Endothelial cell of umbilical vein (primary cell): ENCODE measurements around the gene ME3. TPM values are rescaled to one million over a fixed set of nuclear protein-coding genes. Genes with fewer than 3 reads are reported as not detected.

Source experiments
- BruUV-seq: library from RNA; stranded (reverse); fragments of 400-500 nt; replicated peaks from 2 replicates; lab custom pipeline; 2021; lab: Mats Ljungman, UMichigan
- CTCF ChIA-PET: fragments of 300-600, 350-600 bp; sonication (Branson Sonifier 250); formaldehyde crosslinking; loops from one replicate; lab custom pipeline; 2021; ENCODE audit warnings: antibody characterized with exemption, inconsistent platforms; lab: Charles Lee
- POLR2A ChIA-PET: fragments of 300-600, 350-600 bp; sonication (Branson Sonifier 250); formaldehyde crosslinking; loops from one replicate; lab custom pipeline; 2021; ENCODE audit warnings: antibody characterized with exemption, inconsistent platforms; lab: Charles Lee
- DNase-seq: peaks from one replicate; pipeline ENCODE4 v3.0.0-alpha.2; 2011; ENCODE audit warnings: low read depth, low spot score
- FAIRE-seq: peaks from 2 replicates; lab custom pipeline; 2011; peaks lifted over from hg19 to GRCh38; lab: Jason Lieb, UNC
- H2AFZ ChIP-seq: 2 replicates; pipeline ENCODE4 v1.6.0; 2012; ENCODE audit warnings: low read depth, low read length, control low read depth, inconsistent platforms
- H3K27ac ChIP-seq: 2 replicates; pipeline ENCODE4 v1.5.1; 2011; ENCODE audit warnings: low read depth, mild to moderate bottlenecking, control low read depth, low read length, moderate library complexity; ENCODE audit not compliant: insufficient read depth
- H3K27me3 ChIP-seq, 2 experiments: 2 replicates each; pipeline versions ENCODE4 v1.6.0 to v1.6.1; 2011; ENCODE audit warnings: low read length in 2 of 2, mixed read lengths in 1 of 2; ENCODE audit not compliant: control insufficient read depth in 2 of 2, insufficient read depth in 2 of 2
- H3K36me3 ChIP-seq, 2 experiments: 2 replicates in 1 of 2; 3 replicates in 1 of 2; pipeline ENCODE4 v1.5.1; 2011; ENCODE audit warnings: low read length in 2 of 2, mild to moderate bottlenecking in 1 of 2, moderate library complexity in 1 of 2; ENCODE audit not compliant: control insufficient read depth in 2 of 2, insufficient read depth in 2 of 2; ENCODE audit errors: extremely low read depth in 1 of 2
- H3K4me1 ChIP-seq: 3 replicates; pipeline ENCODE4 v1.5.1; 2011; ENCODE audit warnings: mild to moderate bottlenecking, low read length; ENCODE audit not compliant: control insufficient read depth, insufficient read depth; ENCODE audit errors: extremely low read depth
- H3K4me2 ChIP-seq: 2 replicates; pipeline ENCODE4 v1.6.1; 2011; ENCODE audit warnings: low read length, control low read depth, mixed read lengths; ENCODE audit not compliant: insufficient read depth
- H3K4me3 ChIP-seq, 3 experiments: fragments of 200-600 bp in 1 of 3; sonication (generic), shearing (Covaris generic) in 1 of 3; replicated peaks in 1 of 3; 2 replicates each; pipeline ENCODE4 v1.5.1; 2011 to 2016; ENCODE audit warnings: control low read depth in 3 of 3, low read length in 3 of 3, mild to moderate bottlenecking in 2 of 3, inconsistent platforms in 1 of 3, low read depth in 1 of 3, moderate library complexity in 1 of 3; ENCODE audit not compliant: insufficient read depth in 1 of 3
- H3K79me2 ChIP-seq: 2 replicates; pipeline ENCODE4 v1.6.0; 2012; ENCODE audit warnings: low read length, inconsistent platforms; ENCODE audit not compliant: control insufficient read depth, insufficient read depth
- H3K9ac ChIP-seq: replicated peaks from 2 replicates; pipeline ENCODE3; 2011; ENCODE audit warnings: low read length, control low read depth; ENCODE audit not compliant: insufficient read depth; ENCODE audit errors: extremely low read depth
- H3K9me1 ChIP-seq: replicated peaks from 3 replicates; pipeline ENCODE4 v1.6.0; 2011; ENCODE audit warnings: mild to moderate bottlenecking, low read length; ENCODE audit not compliant: control insufficient read depth, insufficient read depth; ENCODE audit errors: extremely low read depth
- H3K9me3 ChIP-seq: replicated peaks from 2 replicates; pipeline ENCODE4 v1.5.1; 2012; ENCODE audit warnings: low read length, inconsistent platforms; ENCODE audit not compliant: control insufficient read depth, insufficient read depth
- H4K20me1 ChIP-seq: replicated peaks from 2 replicates; pipeline ENCODE3; 2011; ENCODE audit warnings: mild to moderate bottlenecking, low read length; ENCODE audit not compliant: control insufficient read depth, insufficient read depth; ENCODE audit errors: extremely low read depth
- EZH2 ChIP-seq: IDR thresholded peaks from 2 replicates; pipeline ENCODE4 v1.6.1; 2012; ENCODE audit warnings: borderline replicate concordance, low read depth, mild to moderate bottlenecking, moderate library complexity, low read length, inconsistent platforms; ENCODE audit not compliant: severe bottlenecking
- FOS ChIP-seq: IDR thresholded peaks from 2 replicates; pipeline ENCODE4 v1.6.1; 2011; ENCODE audit warnings: mild to moderate bottlenecking, low read length, moderate library complexity, borderline replicate concordance; ENCODE audit not compliant: insufficient read depth
- GATA2 ChIP-seq: IDR thresholded peaks from 2 replicates; pipeline ENCODE4 v1.7.0; 2011; ENCODE audit warnings: low read depth, mild to moderate bottlenecking, moderate library complexity, mixed read lengths, low read length; ENCODE audit not compliant: insufficient read length, insufficient read depth
- JUN ChIP-seq: IDR thresholded peaks from 2 replicates; pipeline ENCODE4 v1.6.1; 2011; ENCODE audit warnings: borderline replicate concordance, low read depth; ENCODE audit not compliant: insufficient read length, insufficient read depth
- MAX ChIP-seq: IDR thresholded peaks from 2 replicates; pipeline ENCODE4 v1.6.1; 2011; ENCODE audit not compliant: insufficient read depth, insufficient read length
- MYC ChIP-seq: IDR thresholded peaks from one replicate; pipeline ENCODE4 v1.6.1; 2011; ENCODE audit warnings: mild to moderate bottlenecking, low read depth, low read length
- POLR2A ChIP-seq: IDR thresholded peaks from 2 replicates; pipeline ENCODE4 v1.6.1; 2012; ENCODE audit warnings: low read depth, mild to moderate bottlenecking, control low read depth, low read length
- POLR2AphosphoS5 ChIP-seq: IDR thresholded peaks from 2 replicates; pipeline ENCODE4 v1.6.1; 2012; ENCODE audit warnings: low read depth, mild to moderate bottlenecking, control low read depth, low read length, moderate library complexity; ENCODE audit not compliant: insufficient read depth
- dilution Hi-C: fragments of 300-500 bp; cut with MboI; formaldehyde crosslinking; loops from one replicate; pipeline ENCODE4 v1.15.0; 2019; ENCODE audit warnings: low sequenced_read_pairs; ENCODE audit not compliant: extremely low pct_ligation_motif_present
- intact Hi-C: fragments of 100-400 bp; cut with micrococcal nuclease; formaldehyde crosslinking; loops from one replicate; pipeline ENCODE4 v1.10.0; 2022
- polyA plus RNA-seq, 4 experiments: library from polyadenylated mRNA; depleted of rRNA in 3 of 4; stranded (reverse) in 3 of 4; unstranded in 1 of 4; fragments of >200 nt; gene quantifications; 2 replicates each; pipeline versions ENCODE4 v1.2.1 to v1.2.3, GENCODE V29; 2011 to 2012; ENCODE audit warnings: missing spikeins in 1 of 4
- total RNA-seq: library from RNA; stranded (reverse); gene quantifications from 2 replicates; pipeline ENCODE4 v1.2.3, GENCODE V29; 2021
- TF ChIP-seq, protein P1 (sequence below), 2 donors: IDR thresholded peaks; 1 replicate in 1 of 2; 2 replicates in 1 of 2; pipeline ENCODE4 v1.5.1; 2011; ENCODE audit warnings: low read length in 2 of 2, mild to moderate bottlenecking in 2 of 2, moderate library complexity in 2 of 2, control low read depth in 1 of 2, inconsistent platforms in 1 of 2, low read depth in 1 of 2; ENCODE audit not compliant: insufficient read depth in 1 of 2; ENCODE audit errors: extremely low read depth in 1 of 2

ME3 gene
- total and polyA plus RNA-seq, 2 donors (not counting 3 experiments of a cell fraction or from before 2014, with no cell fraction given), result 26.9 to 30.4 TPM

- Histone ChIP-seq H3K4me1 (no peaks in the 10 kb centered on the region), H3K79me2 (no peaks in the 10 kb centered on the region), H3K9me1 (no peaks in the 10 kb centered on the region), H2AFZ (no peak overlapping the region), H3K9ac (no peak overlapping the region), H4K20me1 (no peaks in the 10 kb centered on the region), H3K4me2 (no peak overlapping the region), H3K4me3 (no peak overlapping the region), H3K27ac (no peak overlapping the region), H3K27me3 (no peaks in the 10 kb centered on the region), H3K9me3 (no peaks in the 10 kb centered on the region), H3K36me3 (no peaks in the 10 kb centered on the region)
- FAIRE-seq (no peak), DNase-seq (no peak)
- dilution Hi-C loops, result no loop called here
- ChIA-PET CTCF (interaction anchor here (0.9 to 1.9 kb wide), 5 partner anchors 9 to 160 kb away, joined by 3 to 17 read pairs (median 6); no protein-coding TSS in a partner anchor), POLR2A (no interaction called here)
- TF ChIP-seq GATA2, result no peak
- TF ChIP-seq POLR2A, result no peak
- TF ChIP-seq JUN, result no peak
- no peak for TF ChIP-seq MYC
- TF ChIP-seq POLR2AphosphoS5, result no peak
- no peak for TF ChIP-seq EZH2
- TF ChIP-seq MAX, result no peak
- TF ChIP-seq, protein P1, sequence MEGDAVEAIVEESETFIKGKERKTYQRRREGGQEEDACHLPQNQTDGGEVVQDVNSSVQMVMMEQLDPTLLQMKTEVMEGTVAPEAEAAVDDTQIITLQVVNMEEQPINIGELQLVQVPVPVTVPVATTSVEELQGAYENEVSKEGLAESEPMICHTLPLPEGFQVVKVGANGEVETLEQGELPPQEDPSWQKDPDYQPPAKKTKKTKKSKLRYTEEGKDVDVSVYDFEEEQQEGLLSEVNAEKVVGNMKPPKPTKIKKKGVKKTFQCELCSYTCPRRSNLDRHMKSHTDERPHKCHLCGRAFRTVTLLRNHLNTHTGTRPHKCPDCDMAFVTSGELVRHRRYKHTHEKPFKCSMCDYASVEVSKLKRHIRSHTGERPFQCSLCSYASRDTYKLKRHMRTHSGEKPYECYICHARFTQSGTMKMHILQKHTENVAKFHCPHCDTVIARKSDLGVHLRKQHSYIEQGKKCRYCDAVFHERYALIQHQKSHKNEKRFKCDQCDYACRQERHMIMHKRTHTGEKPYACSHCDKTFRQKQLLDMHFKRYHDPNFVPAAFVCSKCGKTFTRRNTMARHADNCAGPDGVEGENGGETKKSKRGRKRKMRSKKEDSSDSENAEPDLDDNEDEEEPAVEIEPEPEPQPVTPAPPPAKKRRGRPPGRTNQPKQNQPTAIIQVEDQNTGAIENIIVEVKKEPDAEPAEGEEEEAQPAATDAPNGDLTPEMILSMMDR (IDR thresholded peaks at IDR 0.05; ENCODE audit: extremely low read depth in 1 of 2, insufficient read depth in 1 of 2, low read depth in 1 of 2, low read length in 2 of 2), result no peak
- TF ChIP-seq FOS, result no peak
- BruUV-seq, result no TSS peak
- intact Hi-C loops, result no loop called here
These were observed 224.5 kb downstream of the ME3 start for GRCh38 chr11:86447763-86448480.
